A549 (cell line): ENCODE results near the gene GFRAL.

Experiments used
- CBX2 ChIP-seq: fragments of 200-600 bp; sonication (generic); IDR thresholded peaks from 2 replicates; pipeline ENCODE4 v1.6.1; 2016; ENCODE audit warnings: low read depth, mild to moderate bottlenecking, borderline replicate concordance
- CTCF ChIP-seq: fragments of >200 bp; sonication (Bioruptor Twin); formaldehyde crosslinking; IDR thresholded peaks from 3 replicates; pipeline ENCODE4 v1.5.1; 2016
- E2F6 ChIP-seq: IDR thresholded peaks from 2 replicates; pipeline ENCODE4 v1.6.1; 2012; ENCODE audit warnings: low read depth, borderline replicate concordance
- EP300 ChIP-seq, 2 experiments: fragments of >200 bp; sonication (Bioruptor Twin); formaldehyde crosslinking; IDR thresholded peaks; 2 replicates in 1 of 2; 3 replicates in 1 of 2; pipeline ENCODE4 v1.6.1; 2016 to 2017
- HEYL ChIP-seq: fragments of 250-450 bp; sonication (Bioruptor Pico); IDR thresholded peaks from 2 replicates; pipeline ENCODE4 v1.8.0; 2021; ENCODE audit warnings: mild to moderate bottlenecking, moderate library complexity
- JUN ChIP-seq, 2 experiments: fragments of >200 bp; sonication (Bioruptor Twin); formaldehyde crosslinking; IDR thresholded peaks; 2 replicates in 1 of 2; 3 replicates in 1 of 2; pipeline ENCODE4 v1.6.1; 2016 to 2017
- MAX ChIP-seq: IDR thresholded peaks from 2 replicates; pipeline ENCODE4 v1.6.1; 2012
- POLR2A ChIP-seq: IDR thresholded peaks from 2 replicates; pipeline ENCODE4 v1.6.1; 2012; ENCODE audit warnings: mild to moderate bottlenecking, low read length
- REST ChIP-seq: fragments of 200-600 bp; sonication (generic); IDR thresholded peaks from 2 replicates; pipeline ENCODE4 v1.6.1; 2016; ENCODE audit warnings: antibody characterized with exemption, mild to moderate bottlenecking, moderate library complexity
- RFX5 ChIP-seq: fragments of 450-650 bp; IDR thresholded peaks from 2 replicates; pipeline ENCODE4 v1.7.1; 2014; ENCODE audit warnings: antibody characterized with exemption, mild to moderate bottlenecking, moderate library complexity
- ZC3H11A ChIP-seq: fragments of 450-650 bp; IDR thresholded peaks from 2 replicates; pipeline ENCODE4 v1.6.1; 2014; ENCODE audit warnings: antibody characterized with exemption, mild to moderate bottlenecking

- TF ChIP-seq REST (no peak), POLR2A (no peak), CTCF (no peak), JUN (IDR thresholded peaks at IDR 0.05) (no peak), E2F6 (no peak), HEYL (CRISPR knock-in tag) (no peak), RFX5 (no peak), CBX2 (no peak), MAX (no peak), EP300 (IDR thresholded peaks at IDR 0.05) (no peak), ZC3H11A (no peak)
These were observed 122.7 kb downstream of the GFRAL start for GRCh38 chr6:55450005-55450404.
